HG02884 (cell line): ENCODE data around the gene VCAN.
"Not testable (repeated sequence)": the region's sequence is repeated elsewhere in the genome, so short reads cannot be mapped to it uniquely, and the experiment has no call there.

Experiments used
- ATAC-seq: cut with Tn5 transposase; IDR thresholded peaks from one replicate; pipeline ENCODE4 v1.9.1; 2021; ENCODE audit warnings: mild to moderate bottlenecking, moderate library complexity; ENCODE audit not compliant: unreplicated experiment

VCAN gene

DNA sequence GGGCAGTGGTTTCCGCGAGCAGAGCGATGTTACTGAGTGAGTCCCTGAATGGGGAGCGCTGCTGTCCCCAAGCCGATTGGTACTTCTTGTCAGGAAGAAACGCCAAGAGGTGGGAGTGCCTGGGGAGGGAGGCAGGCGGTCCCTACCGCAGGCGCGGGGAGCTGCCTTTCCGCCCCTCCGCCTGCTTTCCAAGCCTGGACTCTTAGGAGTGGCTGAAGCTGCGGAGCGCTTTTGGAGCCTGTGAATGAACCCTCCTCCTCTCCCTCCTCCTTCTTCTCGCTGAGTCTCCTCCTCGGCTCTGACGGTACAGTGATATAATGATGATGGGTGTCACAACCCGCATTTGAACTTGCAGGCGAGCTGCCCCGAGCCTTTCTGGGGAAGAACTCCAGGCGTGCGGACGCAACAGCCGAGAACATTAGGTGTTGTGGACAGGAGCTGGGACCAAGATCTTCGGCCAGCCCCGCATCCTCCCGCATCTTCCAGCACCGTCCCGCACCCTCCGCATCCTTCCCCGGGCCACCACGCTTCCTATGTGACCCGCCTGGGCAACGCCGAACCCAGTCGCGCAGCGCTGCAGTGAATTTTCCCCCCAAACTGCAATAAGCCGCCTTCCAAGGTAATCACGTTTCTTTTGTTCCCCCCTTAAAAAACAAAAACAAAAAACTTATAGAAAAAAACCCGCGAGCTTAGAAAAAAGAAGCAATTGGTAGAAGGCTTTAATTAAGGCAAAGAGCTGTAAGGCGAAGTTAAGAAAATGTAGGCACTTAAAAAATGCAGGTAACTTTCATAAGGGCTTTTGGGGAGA is at the start of gene VCAN:
VCAN (plus strand) TSS at position 340 of the 808 bp plus-strand sequence. CDS start 11,775 bp downstream, outside the sequence.
- no peak for ATAC-seq

DNA sequence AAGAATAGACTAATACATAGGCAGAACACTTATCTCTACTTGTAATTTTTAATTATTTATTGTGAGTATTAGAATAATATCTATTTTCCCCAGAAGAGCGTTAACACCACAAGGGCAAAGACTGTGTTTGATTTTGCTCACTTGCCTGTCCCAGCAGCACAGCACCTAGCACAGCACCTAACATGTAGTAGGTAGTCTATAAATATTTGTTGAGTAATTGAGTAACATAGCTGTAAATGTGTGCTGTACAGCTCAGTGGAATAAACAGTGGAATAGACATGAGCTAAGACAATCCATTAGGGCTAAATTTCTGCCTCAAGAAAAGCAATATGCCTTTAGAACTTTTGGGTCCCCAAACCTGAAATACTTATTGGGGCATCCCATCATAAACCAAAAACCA is 49.3 kb upstream of the VCAN start:
- ATAC-seq: no peak

DNA sequence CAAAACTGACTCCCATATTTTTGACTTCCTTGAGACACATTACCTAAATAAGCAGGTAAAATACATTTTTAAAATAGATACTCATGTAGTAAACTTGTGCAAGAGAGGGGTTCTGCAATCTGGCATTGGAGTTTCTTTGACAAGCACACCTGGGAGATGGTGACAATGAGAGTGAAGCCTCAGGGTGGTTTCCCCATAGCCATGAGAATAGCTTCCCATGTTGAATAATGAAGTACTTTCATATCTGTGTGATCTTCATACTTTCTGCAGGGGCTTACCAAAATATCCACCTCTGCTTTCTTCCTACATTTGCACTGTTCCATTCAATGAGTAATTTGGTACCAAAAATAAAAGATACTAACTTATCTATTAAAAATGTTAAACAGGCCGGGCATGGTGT is 44.7 kb upstream of the VCAN start:
- peak; percentile 63 for ATAC-seq

DNA sequence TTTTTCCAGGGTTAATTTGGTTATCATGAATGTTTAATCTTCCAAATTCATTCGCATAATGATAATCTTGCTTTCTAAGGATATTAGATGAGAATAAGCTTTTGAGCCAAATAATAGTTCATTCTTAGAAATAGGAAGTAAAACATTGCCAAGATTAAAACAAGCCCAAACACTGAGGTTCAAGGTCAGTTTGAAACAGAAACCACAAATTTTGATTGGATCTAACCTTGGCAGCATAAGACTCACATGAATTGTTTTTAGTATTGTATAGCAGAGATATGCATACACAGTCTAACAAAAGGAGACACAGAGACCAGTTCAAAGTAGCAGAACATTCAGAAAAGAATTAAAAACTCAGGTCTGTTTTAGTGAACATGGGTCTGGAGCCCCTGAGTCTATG is 43.4 kb upstream of the VCAN start:
- no peak for ATAC-seq

DNA sequence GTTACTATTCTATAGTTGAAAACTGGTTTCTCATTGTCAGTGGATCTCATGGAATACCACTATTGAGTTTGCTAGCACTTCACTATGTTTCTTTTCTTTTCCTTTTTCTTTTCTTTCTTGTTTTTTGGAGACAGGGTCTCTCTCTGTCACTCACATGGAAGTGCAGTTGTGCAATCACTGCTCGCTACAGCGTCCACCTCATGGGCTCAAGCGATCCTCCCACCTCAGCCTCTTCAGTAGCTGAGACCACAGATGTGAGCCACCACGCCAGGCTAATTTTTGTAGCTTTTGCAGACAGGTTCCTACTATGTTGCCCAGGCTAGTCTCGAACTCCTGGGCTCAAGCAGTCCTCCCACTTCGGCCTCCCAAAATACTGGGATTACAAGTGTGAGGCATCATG is 42.7 kb upstream of the VCAN start:
- no peak for ATAC-seq

DNA sequence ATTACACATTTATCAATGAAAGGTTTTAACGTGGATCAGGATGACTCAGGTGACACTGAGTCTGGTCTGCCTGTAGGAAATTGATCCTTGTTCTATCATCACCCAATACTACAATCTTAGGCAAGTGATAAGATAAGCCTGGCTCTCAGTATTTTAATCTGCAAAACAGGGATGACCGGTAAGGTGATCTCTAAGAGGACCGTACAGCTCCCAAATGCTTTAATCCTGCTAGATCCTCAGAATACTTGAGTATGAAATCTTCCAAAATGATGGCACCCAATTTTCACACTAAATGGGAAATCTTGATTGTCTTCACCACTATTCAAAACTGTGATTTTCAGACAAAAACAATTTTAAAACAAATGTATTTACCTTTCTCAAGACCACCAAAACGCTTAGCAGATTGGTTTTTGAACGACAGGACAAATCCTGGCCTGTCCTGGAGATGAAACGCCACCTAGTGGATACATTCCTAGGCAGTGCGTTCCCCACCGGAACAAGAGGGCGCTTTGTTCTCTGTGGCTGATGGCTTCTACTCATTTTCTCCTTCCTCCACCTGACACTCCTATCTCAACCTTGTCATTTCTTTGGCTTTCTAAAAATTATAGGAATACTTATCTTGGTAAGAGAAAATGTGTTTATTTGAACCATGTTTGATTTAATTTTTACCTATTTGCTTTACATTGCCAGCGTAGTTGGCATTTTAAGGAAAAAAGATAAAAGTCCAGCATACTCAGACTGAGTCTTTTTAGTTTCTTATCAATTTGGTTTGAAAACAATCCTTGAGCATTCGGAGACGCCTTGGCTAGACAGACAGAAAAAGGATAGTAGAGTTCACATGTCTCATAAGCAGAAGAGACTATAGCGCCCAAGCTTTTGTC is 41.2 kb upstream of the VCAN start:
- ATAC-seq: no peak

DNA sequence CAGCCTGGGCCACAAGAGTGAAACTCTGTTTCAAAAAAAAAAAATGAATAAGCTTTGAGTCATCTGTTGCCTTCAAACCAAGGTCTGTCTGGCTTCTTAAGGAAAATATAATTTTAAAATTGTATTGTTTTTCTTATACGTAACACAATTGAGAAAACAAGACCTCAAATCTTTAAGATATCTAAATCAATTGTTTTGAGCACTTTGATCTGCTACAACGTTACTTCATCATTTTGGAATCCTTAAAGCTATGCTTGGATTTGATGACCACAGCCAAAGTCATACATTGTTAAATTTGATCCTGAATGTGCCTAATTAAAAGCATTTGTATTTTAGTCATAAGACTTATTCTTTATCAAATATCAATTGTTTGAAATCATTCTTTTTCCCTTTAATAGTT is 37.7 kb upstream of the VCAN start:
- ATAC-seq: no peak

DNA sequence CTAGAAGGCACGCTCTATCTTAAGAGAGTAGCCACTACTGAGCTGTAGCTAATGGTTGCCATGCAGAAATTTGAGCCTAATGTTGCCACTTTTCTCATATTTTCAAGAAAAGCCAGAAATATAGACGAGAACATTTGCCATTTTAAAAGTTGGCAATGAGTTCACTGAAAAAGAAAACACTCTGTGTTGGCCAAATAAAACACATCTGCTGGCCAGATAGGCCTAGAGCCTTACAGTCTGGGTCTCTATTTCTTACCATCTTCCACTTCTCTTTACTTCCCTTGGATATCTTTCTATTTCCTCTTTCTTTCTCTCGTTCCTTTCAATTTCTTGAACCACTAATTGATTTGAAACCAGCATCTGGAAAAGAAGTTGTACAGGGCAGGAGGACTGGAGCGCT is 36.6 kb upstream of the VCAN start:
- no peak for ATAC-seq

DNA sequence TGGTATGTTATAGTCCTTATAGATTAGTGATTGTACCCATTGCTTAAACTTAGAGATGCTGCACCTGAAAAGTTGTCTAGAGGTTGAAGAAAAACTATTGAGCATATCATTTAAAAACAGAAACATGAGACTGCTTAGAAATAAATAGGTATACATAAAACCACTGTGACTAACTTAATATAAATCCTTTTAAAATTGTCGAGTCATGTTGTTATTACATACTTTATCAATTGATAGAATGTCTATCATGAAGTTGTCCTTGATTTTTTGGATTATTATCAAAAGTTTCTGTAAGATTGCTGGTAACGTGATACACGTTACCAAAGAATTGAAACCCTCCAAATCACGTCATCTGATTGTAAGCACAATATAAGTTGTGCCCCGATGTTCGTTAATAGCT is 35.3 kb upstream of the VCAN start:
- no peak for ATAC-seq

DNA sequence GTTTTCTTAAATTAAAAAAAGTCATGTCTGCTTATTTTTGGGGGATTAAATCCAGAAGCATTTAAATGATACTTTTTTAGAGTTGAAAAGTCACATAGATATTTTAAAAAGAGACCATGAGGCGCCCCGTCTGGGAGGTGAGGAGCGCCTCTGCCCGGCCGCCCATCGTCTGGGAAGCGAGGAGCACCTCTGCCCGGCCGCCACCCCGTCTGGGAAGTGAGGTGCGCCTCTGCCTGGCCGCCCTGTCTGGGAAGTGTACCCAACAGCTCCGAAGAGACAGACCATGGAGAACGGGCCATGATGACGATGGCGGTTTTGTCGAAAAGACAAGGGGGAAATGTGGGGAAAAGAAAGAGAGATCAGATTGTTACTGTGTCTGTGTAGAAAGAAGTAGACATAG is 33.8 kb upstream of the VCAN start:
- ATAC-seq: not testable (repeated sequence)

DNA sequence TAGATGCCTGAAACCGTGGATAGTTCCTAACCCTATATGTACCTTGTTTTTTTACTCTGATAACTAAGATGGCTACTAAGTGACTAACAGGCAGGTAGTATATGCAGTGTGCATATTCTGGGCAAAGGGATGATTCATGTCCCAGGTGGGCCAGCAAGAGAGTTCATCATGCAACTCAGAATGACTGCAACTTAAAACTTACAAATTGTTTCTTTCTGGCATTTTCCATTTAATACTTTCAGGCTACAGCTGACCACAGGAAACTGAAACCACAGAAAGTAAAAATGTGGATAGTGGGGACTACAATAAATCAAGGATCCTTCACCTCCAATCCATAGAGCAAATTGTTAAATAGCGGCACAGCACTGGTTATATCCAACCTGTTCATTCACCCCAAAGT is 30.7 kb upstream of the VCAN start:
- no peak for ATAC-seq

DNA sequence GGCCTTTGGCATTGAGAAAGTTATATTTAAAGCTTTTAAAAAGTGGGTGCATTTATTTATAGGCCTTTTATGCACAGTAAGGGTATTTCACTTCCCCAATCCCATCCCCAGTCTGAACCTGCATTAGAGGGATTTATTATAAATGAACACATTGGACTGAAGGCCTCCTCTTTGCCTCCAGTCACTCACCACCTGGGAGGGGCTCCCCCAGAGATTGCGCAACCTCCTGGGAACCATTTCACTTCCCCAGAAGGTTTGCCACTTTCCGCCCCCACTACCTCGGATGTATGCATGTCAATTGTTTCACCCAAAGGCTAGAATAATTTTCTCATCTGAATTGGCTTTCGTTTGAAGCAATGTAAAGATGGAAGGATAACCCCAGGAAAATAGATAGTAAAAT is 29.8 kb upstream of the VCAN start:
- ATAC-seq: peak; percentile 82

DNA sequence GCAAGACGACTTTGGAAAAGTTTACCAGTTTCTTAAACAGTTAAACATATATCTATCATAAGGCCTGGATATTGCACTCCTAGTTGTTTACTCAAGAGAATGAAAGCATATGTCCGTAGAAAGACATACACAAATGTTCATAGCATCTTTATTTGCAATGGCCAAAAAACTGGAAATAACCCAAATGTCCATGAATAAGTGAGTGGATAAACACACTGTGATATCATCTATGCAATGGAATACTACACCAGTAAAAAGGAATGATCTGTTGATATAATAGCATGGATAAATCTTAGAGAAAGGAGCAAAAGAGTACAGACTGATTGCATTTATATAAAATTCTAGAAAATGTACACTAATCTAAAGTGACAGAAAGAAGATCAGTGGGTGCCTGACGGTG is 28.0 kb upstream of the VCAN start:
- no peak for ATAC-seq

DNA sequence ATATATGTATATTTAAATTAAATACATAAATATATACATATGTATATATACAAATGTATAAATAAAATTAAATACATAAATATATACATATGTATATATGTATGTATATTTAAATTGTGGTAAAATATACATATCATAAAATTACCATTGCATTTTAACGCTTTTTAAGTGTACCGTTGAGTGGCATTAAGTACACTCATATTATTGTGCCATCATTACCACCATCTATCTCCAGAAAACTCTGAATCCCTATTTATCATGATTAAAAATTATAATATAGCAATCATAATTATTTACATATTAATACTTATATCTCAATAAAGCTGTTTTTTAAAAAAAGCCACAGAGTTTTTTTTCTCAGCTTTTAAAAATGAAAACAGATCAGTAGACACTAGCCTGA is 27.1 kb upstream of the VCAN start:
- no peak for ATAC-seq

DNA sequence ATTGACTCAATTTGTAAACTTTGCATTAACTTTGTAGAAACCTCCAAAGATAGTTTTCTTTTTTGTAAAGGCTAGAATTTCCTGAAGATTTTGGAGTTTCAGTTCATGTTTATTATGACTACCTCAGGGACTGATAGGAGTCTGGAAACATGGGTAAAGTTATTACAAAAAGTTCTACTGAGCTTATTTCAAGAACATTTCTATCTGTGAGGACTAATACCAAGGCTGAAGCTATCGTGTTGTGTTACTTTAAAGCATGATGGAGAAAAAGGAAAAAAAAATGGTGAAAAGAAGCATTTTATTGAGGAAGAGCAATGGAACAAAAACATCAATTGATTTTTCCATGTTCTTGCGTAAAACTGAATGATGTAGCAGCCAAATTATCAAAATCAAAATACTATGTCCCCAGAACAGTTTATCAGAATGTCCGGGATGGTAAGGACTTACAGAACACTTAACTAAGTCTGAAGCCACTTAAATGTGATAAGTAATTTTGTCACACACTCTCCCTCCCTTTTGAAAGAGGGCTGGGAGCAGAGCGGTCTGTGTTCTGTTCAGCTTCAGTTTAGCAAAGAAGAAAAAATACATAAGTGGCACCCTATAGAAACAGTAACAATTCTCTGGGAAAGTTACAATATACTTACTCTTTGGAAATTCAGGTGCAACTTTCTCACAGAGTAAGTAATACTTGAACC is 25.1 kb upstream of the VCAN start:
- ATAC-seq: no peak

DNA sequence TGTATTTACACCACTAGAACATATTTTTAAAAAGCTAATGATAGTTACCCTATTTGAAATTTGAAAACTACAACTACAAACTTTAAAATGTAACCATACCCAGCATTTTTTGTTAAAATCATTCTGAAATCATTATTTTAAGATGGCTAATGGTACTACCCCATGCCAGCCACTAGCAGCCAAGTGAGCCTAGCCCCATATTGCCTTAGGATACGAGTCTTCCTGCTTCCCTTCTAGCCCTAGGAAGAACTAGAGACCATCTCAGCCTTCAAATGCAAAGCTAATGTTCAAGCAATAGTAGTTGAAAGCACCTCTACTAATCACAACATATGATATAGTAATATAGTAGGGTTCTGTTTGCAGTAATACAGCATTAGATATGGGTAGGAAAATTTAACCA is 24.0 kb upstream of the VCAN start:
- no peak for ATAC-seq

DNA sequence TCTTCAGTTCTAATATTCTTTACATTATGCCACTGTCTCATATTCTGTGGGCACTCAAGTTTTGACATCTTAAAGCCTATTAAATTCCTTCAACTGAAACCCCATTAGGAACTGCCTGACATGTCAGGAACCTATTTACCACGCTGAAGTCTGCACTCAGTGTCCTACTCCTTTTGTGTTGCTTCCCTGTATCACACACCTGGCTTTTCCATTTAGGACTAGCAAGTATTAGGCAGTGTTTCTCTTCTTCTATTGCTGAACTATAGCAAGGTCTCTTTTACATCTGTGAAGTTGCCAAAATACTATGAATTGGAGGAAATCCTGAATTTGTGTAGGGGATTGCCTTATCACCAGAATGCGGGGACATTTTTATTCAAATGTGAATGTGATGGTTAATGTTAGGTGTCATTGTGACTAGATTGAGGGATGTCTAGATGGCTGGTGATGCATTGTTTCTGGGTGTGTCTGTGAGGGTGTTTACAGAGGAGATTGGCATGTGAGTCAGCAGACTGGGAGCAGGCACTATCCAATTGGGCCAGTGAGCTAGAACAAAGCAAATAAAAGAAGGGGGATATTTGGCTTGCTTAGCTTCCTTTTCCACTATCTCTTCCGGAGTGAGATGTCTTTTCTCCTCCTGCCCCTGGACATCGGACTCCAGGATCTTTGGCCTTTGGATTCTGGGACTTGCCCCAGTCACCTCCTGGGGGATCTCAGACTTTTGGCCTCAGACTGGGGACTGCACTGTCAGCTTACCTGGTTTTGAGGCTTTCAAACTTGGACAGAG is 21.2 kb upstream of the VCAN start:
- no peak for ATAC-seq

DNA sequence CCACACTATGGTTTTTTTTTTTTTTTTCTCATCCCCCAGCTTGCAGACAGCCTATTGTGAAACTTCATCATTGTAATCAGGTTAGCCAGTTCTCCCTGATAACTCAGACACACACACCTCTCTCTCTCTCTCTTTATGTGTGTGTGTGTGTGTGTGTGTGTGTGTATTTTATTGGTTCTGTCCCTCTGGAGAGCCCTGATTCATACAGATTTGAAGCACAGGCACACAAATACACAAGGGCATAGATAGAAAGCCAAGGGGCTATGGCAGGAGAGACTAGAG is 20.6 kb upstream of the VCAN start:
- ATAC-seq: no peak

DNA sequence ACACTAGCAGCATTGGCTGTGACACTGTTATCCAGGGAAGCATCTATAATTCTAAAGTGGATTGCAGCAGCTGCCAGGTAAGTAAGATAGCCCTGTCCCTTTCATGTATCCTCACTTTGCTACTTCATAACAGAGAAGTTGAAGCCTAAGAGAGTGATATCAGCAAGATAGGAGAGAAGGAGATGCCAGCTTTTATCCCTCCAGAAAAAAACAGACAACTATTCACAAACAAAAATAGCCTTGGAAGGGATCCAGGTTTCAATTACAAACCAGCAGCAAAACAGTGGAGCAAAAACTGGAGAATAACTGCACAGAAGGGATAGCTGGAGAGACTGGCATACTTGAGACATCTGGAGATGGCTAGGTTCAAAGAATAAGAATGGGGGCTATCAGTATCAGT is 19.6 kb upstream of the VCAN start:
- ATAC-seq: no peak

DNA sequence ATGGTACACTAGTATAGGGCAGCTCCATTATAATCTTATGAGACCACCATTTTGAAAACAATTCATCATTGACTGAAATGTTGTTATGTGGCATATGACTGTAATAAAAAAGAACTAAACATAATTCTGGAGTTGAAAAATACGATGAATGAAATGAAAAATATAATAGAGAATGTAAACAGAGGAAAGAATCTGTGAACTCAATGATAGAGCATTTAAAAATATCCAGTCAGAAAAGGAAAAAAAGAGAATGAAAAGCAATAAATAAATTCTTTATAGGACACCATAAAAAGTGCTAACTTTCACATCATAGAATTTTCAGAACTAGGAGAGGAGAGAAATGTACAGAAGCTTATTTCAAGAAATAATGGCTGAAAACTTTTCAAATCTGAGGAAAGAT is 17.6 kb upstream of the VCAN start:
- no peak for ATAC-seq

DNA sequence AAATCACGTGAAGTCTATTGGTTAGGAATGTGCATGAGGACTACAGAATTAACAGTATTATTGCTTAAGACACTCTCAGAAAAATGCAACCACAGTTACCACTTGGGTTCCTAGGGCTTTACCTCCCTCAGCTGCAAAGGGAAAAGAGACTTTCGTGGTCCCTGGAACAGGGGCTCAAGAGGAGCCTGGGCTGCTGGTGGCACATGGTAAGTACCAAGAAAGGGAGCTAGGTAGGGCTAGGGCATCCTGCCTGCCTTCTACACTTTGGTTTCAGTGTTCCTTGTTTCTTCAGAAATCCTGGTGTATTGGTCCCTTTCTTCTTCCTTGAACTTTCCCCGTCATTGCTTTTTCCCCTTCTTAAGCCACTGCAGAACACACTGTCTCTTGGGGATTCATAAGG is 7.3 kb upstream of the VCAN start:
- no peak for ATAC-seq
